ENCODE results near the gene AGRP. TPM values are rescaled to one million over a fixed set of nuclear protein-coding genes. Genes with fewer than 3 reads are reported as not detected.

AGRP gene
- total RNA-seq, 1 donor from 2014 or later, result not detected

DNA sequence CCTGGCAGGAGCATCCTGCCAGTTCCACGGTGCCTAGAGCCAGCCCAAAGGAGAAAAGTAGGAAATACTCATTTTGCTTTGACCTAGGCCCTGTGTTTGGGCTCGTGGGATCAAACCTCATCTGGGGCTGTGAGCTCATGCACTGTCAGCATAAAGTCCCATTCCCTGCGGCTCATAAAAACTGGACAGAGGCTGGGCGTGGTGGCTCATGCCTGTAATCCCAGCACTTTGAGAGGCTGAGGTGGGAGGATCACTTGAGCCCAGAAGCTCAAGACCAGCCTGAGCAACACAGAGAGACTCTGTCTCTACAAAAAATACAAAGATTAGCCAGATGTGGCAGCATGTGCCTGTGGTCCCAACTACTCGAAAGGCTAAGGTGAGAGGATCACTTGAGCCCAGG is 20.3 kb downstream of the AGRP start:
- TF ChIP-seq, protein P1, sequence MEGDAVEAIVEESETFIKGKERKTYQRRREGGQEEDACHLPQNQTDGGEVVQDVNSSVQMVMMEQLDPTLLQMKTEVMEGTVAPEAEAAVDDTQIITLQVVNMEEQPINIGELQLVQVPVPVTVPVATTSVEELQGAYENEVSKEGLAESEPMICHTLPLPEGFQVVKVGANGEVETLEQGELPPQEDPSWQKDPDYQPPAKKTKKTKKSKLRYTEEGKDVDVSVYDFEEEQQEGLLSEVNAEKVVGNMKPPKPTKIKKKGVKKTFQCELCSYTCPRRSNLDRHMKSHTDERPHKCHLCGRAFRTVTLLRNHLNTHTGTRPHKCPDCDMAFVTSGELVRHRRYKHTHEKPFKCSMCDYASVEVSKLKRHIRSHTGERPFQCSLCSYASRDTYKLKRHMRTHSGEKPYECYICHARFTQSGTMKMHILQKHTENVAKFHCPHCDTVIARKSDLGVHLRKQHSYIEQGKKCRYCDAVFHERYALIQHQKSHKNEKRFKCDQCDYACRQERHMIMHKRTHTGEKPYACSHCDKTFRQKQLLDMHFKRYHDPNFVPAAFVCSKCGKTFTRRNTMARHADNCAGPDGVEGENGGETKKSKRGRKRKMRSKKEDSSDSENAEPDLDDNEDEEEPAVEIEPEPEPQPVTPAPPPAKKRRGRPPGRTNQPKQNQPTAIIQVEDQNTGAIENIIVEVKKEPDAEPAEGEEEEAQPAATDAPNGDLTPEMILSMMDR (IDR thresholded peaks at IDR 0.05), result no peak
- TF ChIP-seq POLR2A (IDR thresholded peaks at IDR 0.05) (no peak), POLR2AphosphoS5 (IDR thresholded peaks at IDR 0.05; ENCODE audit: insufficient read depth in 1 of 2, low read depth in 1 of 2) (no peak)
- no peaks in the 10 kb centered on the region for H3K27me3 ChIP-seq
- no peak overlapping the region for H3K4me3 ChIP-seq
- H3K4me1 ChIP-seq, result peaks cover 82% of the 10 kb centered on the region
- peak overlapping the region; percentile 81 for H3K27ac ChIP-seq
- H3K9me3 ChIP-seq, result no peaks in the 10 kb centered on the region
- intact Hi-C loops (cut with DNase I), result no loop called here
- no peak for DNase-seq (ENCODE audit: extremely low spot score in 2 of 2)
- H3K36me3 ChIP-seq, result no peaks in the 10 kb centered on the region

DNA sequence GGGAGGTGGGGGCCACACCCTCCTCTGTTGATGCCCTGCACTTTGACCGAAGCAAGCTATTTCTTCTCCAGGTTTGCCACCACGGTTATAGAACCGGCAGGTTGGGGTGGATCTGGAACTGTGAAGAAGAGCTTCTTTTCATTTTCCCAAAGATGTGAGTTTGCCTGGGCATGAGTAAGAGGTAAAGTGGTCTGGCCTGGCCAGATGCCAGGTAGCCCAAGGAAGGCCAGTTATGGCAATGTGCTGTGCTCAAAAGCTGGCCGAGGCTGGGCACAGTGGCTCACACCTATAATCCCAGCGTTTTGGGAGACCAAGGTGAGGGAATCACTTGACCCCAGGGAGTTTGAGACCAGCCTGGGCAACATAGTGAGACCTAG is 21.1 kb downstream of the AGRP start:
- TF ChIP-seq POLR2AphosphoS5 (IDR thresholded peaks at IDR 0.05; ENCODE audit: insufficient read depth in 1 of 2, low read depth in 1 of 2) (no peak), POLR2A (IDR thresholded peaks at IDR 0.05) (no peak)
- TF ChIP-seq, protein P1 (IDR thresholded peaks at IDR 0.05), result no peak
- peak overlapping the region; percentile 81 for H3K27ac ChIP-seq
- H3K27me3 ChIP-seq, result no peaks in the 10 kb centered on the region
- intact Hi-C loops (cut with DNase I), result no loop called here
- peaks cover 90% of the 10 kb centered on the region for H3K4me1 ChIP-seq
- DNase-seq (ENCODE audit: extremely low spot score in 2 of 2), result no peak
- no peaks in the 10 kb centered on the region for H3K9me3 ChIP-seq
- H3K4me3 ChIP-seq, result no peak overlapping the region
- no peaks in the 10 kb centered on the region for H3K36me3 ChIP-seq

DNA sequence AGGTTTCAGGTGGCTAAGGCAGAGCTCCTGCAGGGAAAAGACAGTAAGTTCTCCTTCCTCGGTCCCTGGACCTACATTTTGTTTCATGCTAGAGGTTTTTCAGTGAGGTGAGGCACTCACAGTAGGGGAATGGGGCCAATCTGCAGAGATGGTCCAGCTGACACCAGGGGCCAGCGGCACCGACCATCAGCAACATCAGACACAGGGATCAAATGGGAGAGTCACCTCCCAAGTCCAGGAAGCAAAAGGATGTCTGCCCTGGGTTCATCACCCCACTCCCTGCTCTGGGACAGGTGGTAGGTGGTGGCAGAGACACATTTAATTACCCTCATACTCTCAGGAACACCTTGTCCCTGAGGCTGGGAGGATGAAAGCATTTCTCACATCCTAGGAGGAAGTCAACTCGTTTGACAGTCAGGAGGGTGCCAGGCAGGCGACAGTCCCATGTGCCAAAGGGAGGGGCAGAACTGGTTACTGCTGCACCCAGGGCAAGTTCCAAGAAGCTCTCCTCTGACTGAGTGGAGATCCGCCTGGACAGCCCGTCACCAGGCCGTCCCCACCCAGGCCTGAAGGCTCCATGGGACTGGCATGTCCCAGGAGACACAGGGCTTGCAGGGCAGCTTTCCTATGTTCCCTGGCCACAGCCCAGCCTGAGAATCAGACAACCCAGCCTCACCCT is 21.6 kb downstream of the AGRP start:
- Histone ChIP-seq H3K4me3 (no peak overlapping the region), H3K27me3 (no peaks in the 10 kb centered on the region), H3K36me3 (no peaks in the 10 kb centered on the region), H3K27ac (peak overlapping the region; percentile 81), H3K9me3 (no peaks in the 10 kb centered on the region), H3K4me1 (peaks cover 95% of the 10 kb centered on the region)
- TF ChIP-seq, protein P1 (IDR thresholded peaks at IDR 0.05), result no peak
- peak; percentile 72 for TF ChIP-seq POLR2AphosphoS5 (IDR thresholded peaks at IDR 0.05; ENCODE audit: insufficient read depth in 1 of 2, low read depth in 1 of 2)
- intact Hi-C loops (cut with DNase I), result no loop called here
- no peak for DNase-seq (ENCODE audit: extremely low spot score in 2 of 2)

DNA sequence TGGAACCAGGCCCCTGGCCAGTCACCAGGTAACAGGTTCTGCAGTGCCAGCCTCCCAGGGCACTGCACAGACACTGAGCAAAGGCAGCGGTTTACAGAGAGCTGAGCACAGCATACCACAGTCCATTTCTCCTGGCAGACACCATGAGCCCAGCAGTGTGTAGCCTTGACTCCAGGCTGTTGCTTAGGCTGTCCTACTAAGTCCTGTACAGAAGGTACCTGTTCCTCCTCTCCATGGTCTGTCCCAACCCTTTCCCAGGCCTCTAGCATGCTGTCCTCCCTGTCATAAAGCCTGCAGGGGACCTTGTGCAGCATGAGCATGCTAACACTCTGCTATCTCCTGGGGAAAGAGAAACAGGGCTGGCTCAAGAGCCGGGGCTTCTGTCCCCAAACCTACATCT is 22.4 kb downstream of the AGRP start:
- Histone ChIP-seq H3K27ac (peak overlapping the region; percentile 81), H3K4me1 (peaks cover 100% of the 10 kb centered on the region), H3K36me3 (no peaks in the 10 kb centered on the region), H3K9me3 (no peaks in the 10 kb centered on the region), H3K4me3 (no peak overlapping the region), H3K27me3 (no peaks in the 10 kb centered on the region)
- no peak for DNase-seq (ENCODE audit: extremely low spot score in 2 of 2)
- TF ChIP-seq, protein P1 (IDR thresholded peaks at IDR 0.05), result no peak
- TF ChIP-seq POLR2AphosphoS5 (IDR thresholded peaks at IDR 0.05; ENCODE audit: insufficient read depth in 1 of 2, low read depth in 1 of 2) (no peak), POLR2A (IDR thresholded peaks at IDR 0.05) (no peak)
- intact Hi-C loops (cut with DNase I), result no loop called here

DNA sequence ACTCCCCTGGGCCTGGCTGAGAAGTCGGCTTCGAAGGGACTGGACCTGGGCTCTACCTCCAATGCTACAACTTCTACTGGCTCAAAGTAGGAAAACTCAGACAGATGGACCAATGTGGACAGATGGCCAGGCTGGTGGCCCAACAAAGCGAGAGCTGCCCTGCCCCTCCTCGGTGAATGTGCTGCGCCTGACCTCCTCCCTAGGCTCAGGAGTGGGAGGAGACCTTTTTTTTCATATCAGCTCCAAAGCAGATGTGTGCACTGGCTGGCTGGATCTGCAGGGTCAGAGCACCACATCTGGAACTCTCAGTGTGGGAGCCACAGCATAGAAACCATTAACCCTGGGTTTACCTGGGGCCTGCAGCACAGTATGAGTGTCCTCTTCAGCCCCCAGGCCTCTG is 23.2 kb downstream of the AGRP start:
- no peak for DNase-seq (ENCODE audit: extremely low spot score in 2 of 2)
- Histone ChIP-seq H3K4me3 (no peak overlapping the region), H3K4me1 (peaks cover 99% of the 10 kb centered on the region), H3K9me3 (no peaks in the 10 kb centered on the region), H3K27me3 (no peaks in the 10 kb centered on the region), H3K27ac (peak overlapping the region; percentile 81), H3K36me3 (no peaks in the 10 kb centered on the region)
- intact Hi-C loops (cut with DNase I), result no loop called here
- TF ChIP-seq POLR2A (IDR thresholded peaks at IDR 0.05) (no peak), POLR2AphosphoS5 (IDR thresholded peaks at IDR 0.05; ENCODE audit: insufficient read depth in 1 of 2, low read depth in 1 of 2) (no peak)
- TF ChIP-seq, protein P1 (IDR thresholded peaks at IDR 0.05), result no peak

All from vagina (tissue), 2 donors.